Measurements from ENCODE around the gene PARS2.

The PARS2 gene

DNA sequence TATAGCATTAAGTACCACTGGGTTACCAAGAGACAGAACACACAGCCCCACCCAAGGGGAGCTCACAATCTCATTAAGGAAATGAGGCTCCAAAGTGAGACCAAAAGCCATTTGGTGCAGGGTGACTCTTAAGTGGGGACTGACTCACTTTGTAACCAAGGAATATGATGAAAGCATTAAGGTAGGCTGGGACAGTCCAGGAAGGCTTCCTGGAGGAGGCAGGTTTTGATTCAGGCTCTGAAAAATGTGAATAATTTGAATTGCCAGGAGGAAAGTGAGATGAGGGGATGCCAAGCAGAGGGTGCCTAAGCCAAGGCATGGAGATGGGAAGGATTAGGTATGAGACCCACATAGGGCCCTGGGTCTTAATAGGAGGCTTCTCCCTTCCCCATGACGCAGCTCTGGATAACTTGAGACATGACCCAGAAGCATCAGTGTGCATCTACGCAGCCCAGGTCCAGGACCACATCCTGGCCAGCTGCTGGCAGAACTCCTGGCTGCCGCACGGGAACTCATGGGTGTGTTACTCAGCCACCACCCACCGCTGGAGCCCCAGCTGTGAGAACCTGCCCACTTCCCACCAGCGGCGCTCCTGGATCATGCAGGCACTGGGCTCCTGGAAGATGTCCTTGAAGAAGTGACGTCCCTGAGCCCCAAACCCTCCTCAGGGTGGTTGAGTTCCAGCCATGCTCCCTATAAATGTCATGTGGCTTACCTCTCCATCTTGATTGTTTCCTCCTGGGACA lies 54.6 kb downstream of the PARS2 start:
- no peak overlapping the region for H3K27ac ChIP-seq
- TF ChIP-seq, protein P1, sequence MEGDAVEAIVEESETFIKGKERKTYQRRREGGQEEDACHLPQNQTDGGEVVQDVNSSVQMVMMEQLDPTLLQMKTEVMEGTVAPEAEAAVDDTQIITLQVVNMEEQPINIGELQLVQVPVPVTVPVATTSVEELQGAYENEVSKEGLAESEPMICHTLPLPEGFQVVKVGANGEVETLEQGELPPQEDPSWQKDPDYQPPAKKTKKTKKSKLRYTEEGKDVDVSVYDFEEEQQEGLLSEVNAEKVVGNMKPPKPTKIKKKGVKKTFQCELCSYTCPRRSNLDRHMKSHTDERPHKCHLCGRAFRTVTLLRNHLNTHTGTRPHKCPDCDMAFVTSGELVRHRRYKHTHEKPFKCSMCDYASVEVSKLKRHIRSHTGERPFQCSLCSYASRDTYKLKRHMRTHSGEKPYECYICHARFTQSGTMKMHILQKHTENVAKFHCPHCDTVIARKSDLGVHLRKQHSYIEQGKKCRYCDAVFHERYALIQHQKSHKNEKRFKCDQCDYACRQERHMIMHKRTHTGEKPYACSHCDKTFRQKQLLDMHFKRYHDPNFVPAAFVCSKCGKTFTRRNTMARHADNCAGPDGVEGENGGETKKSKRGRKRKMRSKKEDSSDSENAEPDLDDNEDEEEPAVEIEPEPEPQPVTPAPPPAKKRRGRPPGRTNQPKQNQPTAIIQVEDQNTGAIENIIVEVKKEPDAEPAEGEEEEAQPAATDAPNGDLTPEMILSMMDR (conservative IDR thresholded peaks at IDR 0.05) = no peak

DNA sequence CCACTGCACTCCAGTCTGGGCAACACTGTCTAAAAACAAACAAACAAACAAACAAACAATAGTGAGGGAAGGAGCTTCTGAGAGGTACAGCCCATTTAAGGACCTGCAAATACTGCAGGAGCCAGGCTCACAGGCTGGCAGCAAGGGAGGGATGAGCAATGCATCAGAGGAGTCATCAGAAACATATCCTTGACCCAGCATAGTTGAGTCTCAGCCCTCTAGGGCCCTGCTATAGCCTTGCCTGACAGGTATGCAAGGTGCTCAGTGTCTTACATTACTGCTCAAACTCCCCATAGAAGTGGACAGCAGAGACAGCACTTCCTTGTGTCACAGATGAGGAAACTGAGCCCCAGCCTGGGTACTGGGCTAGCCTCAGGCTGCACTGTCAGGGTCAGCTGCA lies 55.9 kb downstream of the PARS2 start:
- TF ChIP-seq, protein P1 (conservative IDR thresholded peaks at IDR 0.05) = no peak
- no peak overlapping the region for H3K27ac ChIP-seq
